Epithelial cell of prostate (primary cell): ENCODE measurements around the gene RASAL1.
"Not testable (repeated sequence)": the region's sequence is repeated elsewhere in the genome, so short reads cannot be mapped to it uniquely, and the experiment has no call there.

Experiments used
- DNase-seq: peaks from one replicate; pipeline ENCODE4 v3.0.0-alpha.2; 2011; ENCODE audit warnings: low read depth, low spot score
- H3K27ac ChIP-seq: fragments of 450-650 bp; 2 replicates; pipeline ENCODE4 v1.5.1; 2017; ENCODE audit warnings: mild to moderate bottlenecking

RASAL1 gene

GRCh38 chr12:113120670-113121370 is 14.7 kb downstream of the RASAL1 start:
- H3K27ac ChIP-seq, result no peak overlapping the region
- no peak for DNase-seq

GRCh38 chr12:113119980-113120669 is 15.4 kb downstream of the RASAL1 start:
- no peak for DNase-seq

GRCh38 chr12:113118142-113118541 is 17.4 kb downstream of the RASAL1 start:
- DNase-seq, result no peak
- H3K27ac ChIP-seq, result no peak overlapping the region

More at GRCh38 chr12:113119980-113120669, 15.4 kb downstream of the RASAL1 start:
- no peak overlapping the region for H3K27ac ChIP-seq

- H3K27ac ChIP-seq, DNase-seq: not testable (repeated sequence)
Observed at GRCh38 chr12:113117684-113118083, 17.9 kb downstream of the RASAL1 start.

GRCh38 chr12:113116875-113117274 is 18.7 kb downstream of the RASAL1 start:
- H3K27ac ChIP-seq, result no peak overlapping the region
- DNase-seq, result no peak

- no peak for DNase-seq
- H3K27ac ChIP-seq, result no peak overlapping the region
Observed at GRCh38 chr12:113115455-113116126, 20.0 kb downstream of the RASAL1 start.

GRCh38 chr12:113114447-113115178 is 20.9 kb downstream of the RASAL1 start:
- H3K27ac ChIP-seq, result no peak overlapping the region
- no peak for DNase-seq

- DNase-seq, result no peak
- no peak overlapping the region for H3K27ac ChIP-seq
Observed at GRCh38 chr12:113113397-113113796, 22.2 kb downstream of the RASAL1 start.

GRCh38 chr12:113112043-113112899 is 23.3 kb downstream of the RASAL1 start:
- no peak overlapping the region for H3K27ac ChIP-seq
- no peak for DNase-seq

- no peak overlapping the region for H3K27ac ChIP-seq
- DNase-seq, result no peak
Observed at GRCh38 chr12:113111247-113111646, 24.3 kb downstream of the RASAL1 start.

- no peak for DNase-seq
- no peak overlapping the region for H3K27ac ChIP-seq
Observed at GRCh38 chr12:113109872-113110599, 25.5 kb downstream of the RASAL1 start.

- no peak overlapping the region for H3K27ac ChIP-seq
- no peak for DNase-seq
Observed at GRCh38 chr12:113109360-113109759, 26.2 kb downstream of the RASAL1 start.

GRCh38 chr12:113108308-113108707 is 27.3 kb downstream of the RASAL1 start:
- no peak for DNase-seq
- no peak overlapping the region for H3K27ac ChIP-seq

- DNase-seq, result no peak
- H3K27ac ChIP-seq, result no peak overlapping the region
Observed at GRCh38 chr12:113106361-113106760, 29.2 kb downstream of the RASAL1 start.

- no peak overlapping the region for H3K27ac ChIP-seq
- DNase-seq, result no peak
Observed at GRCh38 chr12:113105606-113106271, 29.8 kb downstream of the RASAL1 start.

GRCh38 chr12:113104953-113105510 is 30.5 kb downstream of the RASAL1 start:
- DNase-seq, result no peak
- no peak overlapping the region for H3K27ac ChIP-seq

GRCh38 chr12:113103756-113104450 is 31.7 kb downstream of the RASAL1 start:
- no peak for DNase-seq
- H3K27ac ChIP-seq, result no peak overlapping the region

GRCh38 chr12:113102811-113103210 is 32.8 kb downstream of the RASAL1 start:
- H3K27ac ChIP-seq, result no peak overlapping the region
- DNase-seq, result no peak
